CD4-positive, alpha-beta T cell treated with Interleukin-10 for 1 hour (primary cell): ENCODE results near the gene PDGFRB.

Source experiments
- DNase-seq: peaks from one replicate; pipeline ENCODE4 v3.0.0-alpha.2; 2020

The PDGFRB gene

GRCh38 chr5:150155258-150156026 is at the start of gene PDGFRB:
Gene PDGFRB (minus strand): TSS chr5:150155845. CDS start chr5:150137047, 18,798 bp downstream.
- peak; percentile 52 for DNase-seq

- DNase-seq = no peak
Observed at GRCh38 chr5:150204590-150204960, 48.9 kb upstream of the PDGFRB start.

DNA sequence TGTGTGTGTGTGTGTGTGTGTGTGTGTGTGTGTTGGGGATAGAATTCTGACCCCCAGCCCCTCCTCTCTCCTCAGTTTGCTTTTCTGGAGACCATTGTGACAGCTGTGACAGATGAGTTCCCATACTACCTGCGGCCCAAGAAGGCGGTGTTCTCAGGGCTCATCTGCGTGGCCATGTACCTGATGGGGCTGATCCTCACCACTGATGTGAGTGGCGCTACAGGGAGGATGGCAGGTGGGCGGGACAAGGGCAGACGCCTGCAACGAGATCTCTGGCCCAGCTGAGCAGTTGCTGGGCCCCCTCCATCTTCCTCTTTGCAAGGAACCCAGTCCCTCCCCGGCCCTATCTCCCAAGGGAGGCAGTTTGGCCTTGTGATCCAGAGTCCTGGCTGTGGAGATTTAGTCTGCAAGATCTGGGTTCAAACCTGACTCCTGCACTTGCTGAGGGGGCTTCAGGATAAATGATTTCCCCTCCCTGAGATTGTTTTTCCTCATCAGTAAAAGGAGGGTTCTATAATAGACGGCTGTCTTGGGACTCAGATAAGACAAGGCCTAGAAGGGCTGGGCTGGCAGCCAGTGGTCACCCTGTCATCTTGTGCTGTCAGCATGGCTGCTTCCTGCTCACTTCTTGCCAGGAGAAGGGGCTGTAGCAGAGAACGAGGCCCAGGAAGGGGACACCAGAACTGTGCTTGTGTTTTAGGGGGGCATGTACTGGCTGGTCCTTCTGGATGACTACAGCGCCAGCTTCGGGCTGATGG is 48.4 kb upstream of the PDGFRB start:
- DNase-seq = no peak

DNA sequence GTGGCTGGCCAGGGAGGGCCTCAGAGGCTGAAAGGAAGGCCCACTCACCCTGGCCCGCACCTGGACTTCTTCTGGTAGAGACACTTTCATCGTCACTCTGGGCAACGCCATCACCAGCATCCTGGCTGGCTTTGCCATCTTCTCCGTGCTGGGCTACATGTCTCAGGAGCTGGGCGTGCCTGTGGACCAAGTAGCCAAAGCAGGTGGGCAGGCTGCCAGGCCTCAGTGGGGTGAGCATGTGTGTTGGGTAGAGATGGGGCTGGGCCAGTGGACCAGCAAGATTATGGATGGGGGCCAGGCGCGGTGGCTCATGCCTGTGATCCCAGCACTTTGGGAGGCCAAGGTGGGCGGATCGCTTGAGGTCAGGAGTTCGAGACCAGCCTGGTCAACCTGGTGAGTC is 46.9 kb upstream of the PDGFRB start:
- no peak for DNase-seq

- no peak for DNase-seq
Observed at GRCh38 chr5:150197476-150197875, 41.8 kb upstream of the PDGFRB start.

GRCh38 chr5:150196986-150197385 is 41.3 kb upstream of the PDGFRB start:
- DNase-seq = no peak

DNA sequence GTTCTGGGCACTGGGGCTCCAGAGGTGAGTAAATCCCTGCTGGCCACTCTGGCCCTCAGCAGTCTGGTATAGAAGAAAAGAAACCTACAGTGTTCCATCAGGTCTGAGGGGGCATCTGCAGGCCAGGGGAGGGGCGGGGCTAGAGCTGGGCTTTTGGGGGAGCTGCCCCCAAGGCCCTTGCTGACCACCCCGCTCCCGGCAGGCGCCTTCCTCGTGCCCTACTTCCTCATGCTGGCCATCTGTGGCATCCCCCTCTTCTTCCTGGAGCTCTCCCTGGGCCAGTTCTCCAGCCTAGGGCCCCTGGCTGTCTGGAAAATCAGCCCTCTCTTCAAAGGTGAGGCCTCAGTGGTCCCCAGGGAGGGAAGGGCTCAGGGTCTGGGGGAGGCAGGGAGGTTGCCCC is 40.9 kb upstream of the PDGFRB start:
- DNase-seq = no peak

DNA sequence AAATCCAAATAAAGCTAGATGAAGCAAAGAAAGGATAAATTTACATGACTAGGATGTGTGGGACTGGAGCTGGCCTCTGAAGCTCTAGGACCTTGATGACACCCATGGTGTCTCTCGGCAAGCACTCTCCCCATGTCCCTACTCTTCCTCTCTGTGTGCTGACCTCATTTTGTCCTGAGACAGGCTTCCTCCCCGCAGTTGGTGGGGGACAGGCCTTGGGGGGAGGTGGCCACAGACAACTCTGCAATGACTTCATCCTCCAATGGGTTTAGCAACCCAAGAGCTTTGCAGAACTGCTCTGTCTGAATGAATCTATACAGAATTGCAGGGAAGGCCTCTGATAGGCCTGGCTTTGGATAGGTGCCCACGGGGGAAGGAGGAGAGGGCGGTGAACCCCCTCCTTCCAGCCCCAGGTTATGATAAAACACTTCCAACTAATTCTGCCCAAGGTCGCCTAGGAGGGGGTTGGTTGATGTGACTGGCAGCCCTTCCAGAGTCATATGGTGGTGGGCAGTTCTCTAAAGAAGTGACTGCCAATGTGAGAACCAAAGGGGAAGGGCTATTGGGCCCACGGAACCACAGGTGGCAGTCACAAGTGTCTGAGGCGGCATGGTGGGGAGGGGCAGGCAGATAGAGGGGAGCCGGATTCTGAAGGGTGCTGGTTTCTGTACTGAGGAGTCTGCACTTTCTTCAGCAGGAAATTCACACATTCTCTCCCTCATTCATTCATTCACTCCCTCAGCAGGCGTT is 40.3 kb upstream of the PDGFRB start:
- no peak for DNase-seq

- no peak for DNase-seq
Observed at GRCh38 chr5:150192462-150192861, 36.8 kb upstream of the PDGFRB start.

DNA sequence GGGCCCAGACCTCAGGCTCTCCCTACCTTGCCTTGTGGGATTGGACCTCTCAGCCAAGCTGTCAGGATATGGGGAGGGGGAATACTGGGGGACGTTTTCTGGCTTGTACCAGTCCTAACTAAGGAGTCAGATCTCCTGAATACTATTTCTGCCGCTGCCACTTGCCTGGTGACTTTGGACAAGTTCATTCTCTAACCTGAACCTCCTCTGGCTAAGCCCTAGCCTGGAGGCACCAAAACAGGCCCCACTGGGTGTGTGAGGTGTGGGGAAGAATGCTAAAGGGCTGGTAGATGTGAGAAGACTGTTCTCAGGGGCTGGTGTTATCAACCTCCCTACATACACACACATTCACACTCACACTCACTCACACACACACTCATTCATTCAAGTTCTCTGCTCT is 35.3 kb upstream of the PDGFRB start:
- DNase-seq = no peak

DNA sequence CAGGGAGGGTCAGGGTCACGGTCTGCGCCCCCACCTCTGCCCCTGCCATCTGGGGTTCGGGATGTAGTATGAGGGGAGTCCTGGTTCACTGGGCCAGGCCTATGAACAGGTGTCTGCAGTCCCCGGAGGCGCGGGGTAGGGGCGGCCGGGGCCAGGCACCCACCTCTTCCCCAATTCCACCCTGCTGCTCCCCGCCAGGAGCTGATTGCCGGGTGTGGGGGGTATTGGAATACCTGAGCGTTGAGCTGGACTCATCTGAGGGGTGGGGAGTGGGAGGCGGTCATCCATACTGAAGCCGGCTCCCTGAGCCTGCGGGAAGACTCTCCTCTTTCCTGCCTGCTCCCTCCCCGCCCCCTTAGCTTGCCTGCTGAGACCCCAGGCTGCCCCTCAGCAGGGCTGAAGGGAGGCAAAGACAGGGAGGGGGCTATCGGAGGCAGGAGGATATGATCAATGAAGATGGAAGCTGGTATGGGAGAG is 34.9 kb upstream of the PDGFRB start:
- no peak for DNase-seq

DNA sequence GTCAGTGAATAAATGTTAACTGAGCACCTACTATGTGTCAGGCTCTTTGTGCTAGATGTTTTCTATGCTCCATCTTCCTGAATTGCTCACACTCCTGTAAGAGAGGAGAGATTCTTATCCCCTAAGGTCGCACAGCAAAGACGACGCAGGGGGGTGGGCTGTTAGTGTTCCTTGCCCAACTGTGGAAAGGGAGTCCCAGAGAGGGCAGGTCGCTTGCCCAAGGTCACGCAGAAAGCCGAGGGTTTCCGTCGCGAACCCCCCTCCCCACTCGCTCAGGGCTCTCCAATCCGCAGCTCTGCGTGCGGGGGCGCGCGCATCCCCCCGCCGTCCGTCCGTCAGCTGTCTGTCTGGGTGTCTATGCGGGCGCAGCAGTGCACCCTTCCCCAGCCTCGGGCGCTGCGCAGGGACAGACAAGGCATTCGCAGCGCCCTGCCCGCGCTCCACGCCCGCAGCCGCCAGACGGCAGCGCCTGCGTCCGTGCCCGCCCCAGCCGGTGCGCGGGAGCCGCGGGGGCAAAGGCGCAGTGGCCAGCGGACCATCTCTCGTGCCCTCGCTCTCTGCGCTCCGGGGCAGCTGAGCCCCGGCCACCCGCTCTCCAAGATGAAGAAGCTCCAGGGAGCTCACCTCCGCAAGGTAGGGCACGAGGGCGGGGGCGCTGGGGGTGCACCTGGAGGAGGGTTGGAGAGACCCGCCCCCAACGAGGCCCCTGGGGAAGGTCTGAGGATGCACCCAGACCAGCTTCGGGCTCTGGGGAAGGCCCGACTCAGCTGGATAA is 34.3 kb upstream of the PDGFRB start, which contains the start of gene SLC6A7:
SLC6A7 (plus strand) TSS at position 335 of the 775 bp plus-strand sequence; CDS start at position 601, 266 bp downstream.
- DNase-seq = no peak

DNA sequence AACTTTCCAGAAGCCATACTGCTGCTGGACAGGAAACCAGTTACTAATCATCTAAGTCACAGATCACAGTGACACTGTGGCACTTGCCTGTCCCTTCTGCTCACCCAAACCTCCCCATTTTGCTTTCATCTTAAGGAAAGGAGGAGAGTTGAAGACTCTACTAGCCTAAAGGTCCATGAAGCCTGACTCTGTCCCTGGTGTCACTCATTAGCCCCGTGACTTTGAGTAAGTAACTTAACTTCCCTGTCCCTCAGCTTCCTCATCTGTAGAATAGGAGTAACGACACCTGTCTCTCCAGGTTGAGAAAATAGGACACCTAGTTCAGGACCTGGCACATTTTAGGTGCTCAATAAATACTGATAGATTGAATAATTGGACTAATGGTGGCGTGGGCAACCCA is 33.7 kb upstream of the PDGFRB start:
- no peak for DNase-seq

DNA sequence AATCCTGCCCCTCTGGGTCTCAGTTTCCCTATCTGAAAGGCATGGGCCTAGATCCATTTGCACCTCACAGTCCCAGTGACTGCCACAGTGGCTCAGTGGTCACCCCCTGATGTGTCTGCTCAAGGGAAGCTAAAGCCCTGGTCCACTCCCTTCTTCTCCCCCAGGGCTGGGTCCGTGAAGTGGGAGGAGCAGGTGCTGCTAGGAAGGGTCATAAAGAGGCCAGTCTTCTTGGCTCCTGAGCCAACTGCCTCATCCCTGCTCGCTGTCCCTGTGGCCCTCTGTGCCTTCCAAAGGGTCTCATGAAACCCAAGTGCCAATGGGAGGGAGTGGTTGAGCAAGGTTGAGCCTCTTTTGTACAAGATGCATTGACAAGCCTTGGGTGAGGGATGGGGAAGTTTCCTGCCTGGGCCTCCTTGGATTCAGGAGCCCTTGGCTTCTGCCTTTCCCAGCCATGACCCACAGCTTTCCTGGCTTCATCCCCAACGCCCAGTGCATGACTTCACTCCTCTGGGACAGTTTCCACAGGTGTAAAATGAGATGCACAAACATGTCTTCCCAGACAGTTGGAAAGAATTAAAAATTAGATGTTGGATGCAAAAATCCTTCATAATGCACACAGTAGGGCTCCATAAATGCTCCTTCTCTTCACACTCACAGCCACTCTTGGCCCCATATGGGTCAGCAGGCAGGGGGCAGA is 32.6 kb upstream of the PDGFRB start:
- no peak for DNase-seq

- no peak for DNase-seq
Observed at GRCh38 chr5:150186897-150187296, 31.3 kb upstream of the PDGFRB start.

- no peak for DNase-seq
Observed at GRCh38 chr5:150186137-150186536, 30.5 kb upstream of the PDGFRB start.

DNA sequence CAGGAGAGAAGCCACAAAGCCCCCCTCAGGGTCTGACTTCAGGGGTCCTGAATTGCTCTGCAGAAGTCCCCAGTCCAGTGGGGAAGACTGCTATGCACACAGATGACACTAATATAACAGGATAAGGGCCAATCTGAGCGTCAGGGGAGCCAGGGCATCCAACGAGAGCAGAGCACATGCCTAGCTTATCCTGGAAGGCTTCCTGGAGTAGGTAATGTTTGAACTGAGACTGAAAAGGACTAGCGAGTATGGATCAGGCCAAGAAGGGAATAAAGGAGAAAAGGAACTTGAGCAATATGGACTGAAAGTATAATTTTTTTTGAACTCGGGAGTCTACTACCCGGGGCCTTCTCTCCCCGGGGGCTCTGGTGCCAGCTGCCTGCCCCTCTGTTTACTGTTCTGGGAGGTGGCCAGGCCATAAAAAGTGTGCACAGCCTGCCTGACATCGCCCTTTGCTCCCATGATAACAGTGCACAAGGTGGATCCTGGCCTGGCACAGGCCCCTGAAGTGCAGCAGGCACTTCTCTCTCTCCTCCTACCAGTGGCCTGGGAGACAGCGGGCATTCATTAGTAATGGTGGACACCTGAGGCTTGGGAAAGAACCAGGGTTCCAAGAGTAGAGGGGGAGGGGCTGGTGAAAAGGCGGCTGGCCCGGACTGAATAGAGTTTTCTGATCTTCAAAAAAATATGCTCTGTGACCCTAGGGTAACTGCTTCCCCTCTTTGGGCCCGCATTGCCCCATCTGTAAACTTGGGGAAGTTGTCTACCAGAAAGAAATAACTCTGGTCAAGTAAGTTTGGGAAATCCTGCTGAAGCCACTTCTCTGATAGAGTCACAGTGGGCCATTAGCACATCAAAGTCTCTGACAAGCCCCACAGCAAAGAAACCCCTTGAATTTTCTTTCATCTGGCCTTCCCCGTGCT is 29.6 kb upstream of the PDGFRB start:
- DNase-seq = no peak

GRCh38 chr5:150184006-150184405 is 28.4 kb upstream of the PDGFRB start:
- no peak for DNase-seq

DNA sequence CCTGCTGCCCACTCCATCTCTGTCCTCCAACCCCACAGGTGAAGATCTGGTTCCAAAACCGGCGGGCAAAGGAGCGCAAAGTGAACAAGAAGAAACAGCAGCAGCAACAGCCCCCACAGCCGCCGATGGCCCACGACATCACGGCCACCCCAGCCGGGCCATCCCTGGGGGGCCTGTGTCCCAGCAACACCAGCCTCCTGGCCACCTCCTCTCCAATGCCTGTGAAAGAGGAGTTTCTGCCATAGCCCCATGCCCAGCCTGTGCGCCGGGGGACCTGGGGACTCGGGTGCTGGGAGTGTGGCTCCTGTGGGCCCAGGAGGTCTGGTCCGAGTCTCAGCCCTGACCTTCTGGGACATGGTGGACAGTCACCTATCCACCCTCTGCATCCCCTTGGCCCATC is 27.8 kb upstream of the PDGFRB start:
- no peak for DNase-seq

DNA sequence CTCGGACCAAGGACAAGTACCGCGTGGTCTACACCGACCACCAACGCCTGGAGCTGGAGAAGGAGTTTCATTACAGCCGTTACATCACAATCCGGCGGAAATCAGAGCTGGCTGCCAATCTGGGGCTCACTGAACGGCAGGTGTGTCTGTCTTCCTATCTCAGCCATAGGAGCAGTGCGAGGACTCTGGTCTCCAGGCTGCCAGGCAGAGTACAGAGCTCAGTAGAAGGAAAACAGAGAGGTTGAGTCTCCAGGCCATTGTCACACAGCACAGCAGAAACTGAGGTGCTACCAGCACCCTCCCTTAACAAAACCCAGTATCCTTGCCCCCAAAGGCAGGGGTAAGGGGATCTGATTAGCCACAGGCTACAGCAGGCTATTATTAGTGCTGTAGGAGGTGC is 27.1 kb upstream of the PDGFRB start:
- no peak for DNase-seq
